NB4 (cell line): ENCODE data around the gene NPIPA2.
"Not testable (repeated sequence)": the region's sequence is repeated elsewhere in the genome, so short reads cannot be mapped to it uniquely, and the experiment has no call there.

Experiments used
- DNase-seq: peaks from one replicate; pipeline ENCODE4 v3.0.0; 2010; ENCODE audit warnings: low read depth
- H3K4me3 ChIP-seq: one replicate; pipeline ENCODE4 v1.5.1; 2011; ENCODE audit warnings: mild to moderate bottlenecking, low read depth, low read length, moderate library complexity

NPIPA2 gene

DNA sequence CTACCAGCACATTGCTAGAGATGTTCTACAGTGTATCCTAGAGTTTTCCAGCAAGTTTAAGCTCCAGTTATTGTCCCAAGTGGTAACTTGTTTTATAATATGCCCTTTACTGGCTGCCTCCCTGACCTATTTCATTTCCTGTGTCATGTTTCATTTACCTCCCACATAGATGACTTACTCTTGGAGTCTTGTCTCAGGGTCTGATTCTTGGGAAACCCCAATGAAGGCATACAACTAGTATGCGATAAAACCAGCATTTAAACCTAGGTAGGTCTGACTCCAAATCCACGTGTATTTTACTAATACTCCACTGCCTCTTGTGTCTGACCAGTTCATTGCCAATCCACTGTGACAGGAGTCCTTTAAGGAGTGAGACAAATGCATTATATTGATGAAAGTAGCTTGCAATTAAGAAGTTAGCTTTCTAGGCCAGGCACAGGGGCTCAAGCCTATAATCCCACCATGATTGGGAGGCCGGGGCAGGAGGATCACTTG, 64.9 kb downstream of the NPIPA2 start:
- H3K4me3 ChIP-seq, DNase-seq: not testable (repeated sequence)

DNA sequence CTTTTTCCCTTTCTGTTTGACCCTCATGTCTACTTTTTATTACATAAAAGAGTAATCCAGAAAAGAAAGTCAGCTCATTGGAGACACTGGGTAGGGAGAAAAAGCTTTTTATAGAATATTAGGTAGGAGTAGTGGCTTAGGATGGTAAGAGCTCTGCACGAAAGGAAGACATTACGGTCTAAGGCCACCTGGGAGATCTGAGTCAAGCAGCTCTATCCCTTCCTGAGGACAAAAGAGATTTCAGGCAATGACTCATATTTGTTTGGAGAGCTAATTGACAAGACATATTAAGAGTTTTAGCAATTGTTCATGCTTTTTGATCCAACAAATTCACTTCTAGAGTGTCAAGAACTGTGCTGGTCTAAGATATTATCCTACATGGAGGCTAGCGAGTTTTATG, 71.6 kb downstream of the NPIPA2 start:
- not testable (repeated sequence) for H3K4me3 ChIP-seq, DNase-seq
